ENCODE results near the gene CXCL1.

CXCL1 gene

GRCh38 chr4:73872316-73873108 lies 3.3 kb downstream of the CXCL1 start:
- Histone ChIP-seq H3K4me3 (ENCODE audit: insufficient read depth, low read length, poor library complexity, severe bottlenecking) (no peak overlapping the region), H3K9me3 (ENCODE audit: insufficient read depth, low read length) (no peaks in the 10 kb centered on the region), H3K36me3 (ENCODE audit: low read length) (no peaks in the 10 kb centered on the region), H4K20me1 (ENCODE audit: low read depth, low read length) (no peaks in the 10 kb centered on the region), H2AFZ (ENCODE audit: low read depth, low read length, severe bottlenecking) (no peak overlapping the region), H3F3A (ENCODE audit: insufficient read depth) (no peaks in the 10 kb centered on the region), H3K9ac (ENCODE audit: low read length) (no peak overlapping the region), H3K27ac (ENCODE audit: low read depth, low read length) (no peak overlapping the region), H3K27me3 (ENCODE audit: low read length) (no peaks in the 10 kb centered on the region), H3K79me2 (ENCODE audit: insufficient read depth, low read length) (no peaks in the 10 kb centered on the region), H3K9me2 (replicated peaks; ENCODE audit: insufficient read depth, low read length) (no peaks in the 10 kb centered on the region), H3K4me2 (ENCODE audit: low read depth, low read length, poor library complexity, severe bottlenecking) (no peak overlapping the region)
- TF ChIP-seq EZH2phosphoT487 (conservative IDR thresholded peaks at IDR 0.05; ENCODE audit: low read length) (no peak), CTCF (IDR thresholded peaks at IDR 0.05; ENCODE audit: insufficient read depth, low read length, poor library complexity, severe bottlenecking) (no peak)

GRCh38 chr4:73874386-73874785 lies 5.2 kb downstream of the CXCL1 start:
- Histone ChIP-seq H3K4me2 (ENCODE audit: low read depth, low read length, poor library complexity, severe bottlenecking) (no peak overlapping the region), H2AFZ (ENCODE audit: low read depth, low read length, severe bottlenecking) (no peak overlapping the region), H3K27ac (ENCODE audit: low read depth, low read length) (no peak overlapping the region), H3K27me3 (ENCODE audit: low read length) (no peaks in the 10 kb centered on the region), H3K4me3 (ENCODE audit: insufficient read depth, low read length, poor library complexity, severe bottlenecking) (no peak overlapping the region), H3K79me2 (ENCODE audit: insufficient read depth, low read length) (no peaks in the 10 kb centered on the region), H3K9me2 (replicated peaks; ENCODE audit: insufficient read depth, low read length) (no peaks in the 10 kb centered on the region), H3F3A (ENCODE audit: insufficient read depth) (no peaks in the 10 kb centered on the region), H4K20me1 (ENCODE audit: low read depth, low read length) (no peaks in the 10 kb centered on the region), H3K9me3 (ENCODE audit: insufficient read depth, low read length) (no peaks in the 10 kb centered on the region), H3K36me3 (ENCODE audit: low read length) (no peaks in the 10 kb centered on the region), H3K9ac (ENCODE audit: low read length) (no peak overlapping the region)
- no peak for TF ChIP-seq EZH2phosphoT487 (conservative IDR thresholded peaks at IDR 0.05; ENCODE audit: low read length)
- TF ChIP-seq CTCF (IDR thresholded peaks at IDR 0.05; ENCODE audit: insufficient read depth, low read length, poor library complexity, severe bottlenecking) = no peak

- Histone ChIP-seq H3K79me2 (ENCODE audit: insufficient read depth, low read length) (no peaks in the 10 kb centered on the region), H3F3A (ENCODE audit: insufficient read depth) (no peaks in the 10 kb centered on the region), H3K9ac (ENCODE audit: low read length) (no peak overlapping the region), H2AFZ (ENCODE audit: low read depth, low read length, severe bottlenecking) (no peak overlapping the region), H3K9me2 (replicated peaks; ENCODE audit: insufficient read depth, low read length) (no peaks in the 10 kb centered on the region), H3K9me3 (ENCODE audit: insufficient read depth, low read length) (no peaks in the 10 kb centered on the region), H3K4me3 (ENCODE audit: insufficient read depth, low read length, poor library complexity, severe bottlenecking) (no peak overlapping the region), H3K27ac (ENCODE audit: low read depth, low read length) (no peak overlapping the region), H3K27me3 (ENCODE audit: low read length) (no peaks in the 10 kb centered on the region), H4K20me1 (ENCODE audit: low read depth, low read length) (no peaks in the 10 kb centered on the region), H3K36me3 (ENCODE audit: low read length) (no peaks in the 10 kb centered on the region), H3K4me2 (ENCODE audit: low read depth, low read length, poor library complexity, severe bottlenecking) (no peak overlapping the region)
- no peak for TF ChIP-seq EZH2phosphoT487 (conservative IDR thresholded peaks at IDR 0.05; ENCODE audit: low read length)
Measured at GRCh38 chr4:73875401-73875800, 6.2 kb downstream of the CXCL1 start.

- Histone ChIP-seq H3K36me3 (ENCODE audit: low read length) (no peaks in the 10 kb centered on the region), H3K27ac (ENCODE audit: low read depth, low read length) (no peak overlapping the region), H3K4me3 (ENCODE audit: insufficient read depth, low read length, poor library complexity, severe bottlenecking) (no peak overlapping the region), H4K20me1 (ENCODE audit: low read depth, low read length) (no peaks in the 10 kb centered on the region), H3K4me2 (ENCODE audit: low read depth, low read length, poor library complexity, severe bottlenecking) (no peak overlapping the region), H2AFZ (ENCODE audit: low read depth, low read length, severe bottlenecking) (no peak overlapping the region), H3K9me2 (replicated peaks; ENCODE audit: insufficient read depth, low read length) (no peaks in the 10 kb centered on the region), H3F3A (ENCODE audit: insufficient read depth) (no peaks in the 10 kb centered on the region), H3K27me3 (ENCODE audit: low read length) (no peaks in the 10 kb centered on the region), H3K79me2 (ENCODE audit: insufficient read depth, low read length) (no peaks in the 10 kb centered on the region), H3K9ac (ENCODE audit: low read length) (no peak overlapping the region), H3K9me3 (ENCODE audit: insufficient read depth, low read length) (no peaks in the 10 kb centered on the region)
- TF ChIP-seq EZH2phosphoT487 (conservative IDR thresholded peaks at IDR 0.05; ENCODE audit: low read length) = no peak
Measured at GRCh38 chr4:73883306-73883705, 14.1 kb downstream of the CXCL1 start.
